Stimulated activated CD4-positive, alpha-beta T cell treated with anti-CD3 and anti-CD28 coated beads, Interleukin-15, amount 100 ng/mL, for 24 hours (primary cell): Measurements from ENCODE around the gene APOA1.

Experiments used
- DNase-seq: peaks from one replicate; pipeline ENCODE4 v3.0.0-alpha.2; 2020

Gene APOA1

DNA sequence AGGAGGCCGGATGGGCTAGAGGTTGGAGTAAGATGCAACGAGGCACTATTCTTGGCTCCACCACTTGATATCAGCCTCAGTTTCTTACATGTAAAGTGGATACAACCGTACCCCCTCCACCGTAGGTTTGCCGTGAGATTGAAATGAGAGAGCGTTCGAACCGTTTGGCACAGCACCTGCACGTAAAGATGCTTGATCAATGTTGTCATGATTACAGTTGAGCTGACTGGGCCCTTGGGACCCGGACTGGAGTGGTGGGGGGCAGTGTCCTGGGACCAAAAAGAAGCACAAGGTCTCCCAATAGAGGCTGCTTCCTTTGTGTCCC is 4.0 kb downstream of the APOA1 start:
- DNase-seq = no peak

DNA sequence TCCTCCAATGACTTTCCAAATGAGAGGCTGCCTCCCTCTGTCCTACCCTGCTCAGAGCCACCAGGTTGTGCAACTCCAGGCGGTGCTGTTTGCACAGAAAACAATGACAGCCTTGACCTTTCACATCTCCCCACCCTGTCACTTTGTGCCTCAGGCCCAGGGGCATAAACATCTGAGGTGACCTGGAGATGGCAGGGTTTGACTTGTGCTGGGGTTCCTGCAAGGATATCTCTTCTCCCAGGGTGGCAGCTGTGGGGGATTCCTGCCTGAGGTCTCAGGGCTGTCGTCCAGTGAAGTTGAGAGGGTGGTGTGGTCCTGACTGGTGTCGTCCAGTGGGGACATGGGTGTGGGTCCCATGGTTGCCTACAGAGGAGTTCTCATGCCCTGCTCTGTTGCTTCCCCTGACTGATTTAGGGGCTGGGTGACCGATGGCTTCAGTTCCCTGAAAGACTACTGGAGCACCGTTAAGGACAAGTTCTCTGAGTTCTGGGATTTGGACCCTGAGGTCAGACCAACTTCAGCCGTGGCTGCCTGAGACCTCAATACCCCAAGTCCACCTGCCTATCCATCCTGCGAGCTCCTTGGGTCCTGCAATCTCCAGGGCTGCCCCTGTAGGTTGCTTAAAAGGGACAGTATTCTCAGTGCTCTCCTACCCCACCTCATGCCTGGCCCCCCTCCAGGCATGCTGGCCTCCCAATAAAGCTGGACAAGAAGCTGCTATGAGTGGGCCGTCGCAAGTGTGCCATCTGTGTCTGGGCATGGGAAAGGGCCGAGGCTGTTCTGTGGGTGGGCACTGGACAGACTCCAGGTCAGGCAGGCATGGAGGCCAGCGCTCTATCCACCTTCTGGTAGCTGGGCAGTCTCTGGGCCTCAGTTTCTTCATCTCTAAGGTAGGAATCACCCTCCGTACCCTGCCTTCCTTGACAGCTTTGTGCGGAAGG is 4.8 kb downstream of the APOA1 start:
- no peak for DNase-seq

DNA sequence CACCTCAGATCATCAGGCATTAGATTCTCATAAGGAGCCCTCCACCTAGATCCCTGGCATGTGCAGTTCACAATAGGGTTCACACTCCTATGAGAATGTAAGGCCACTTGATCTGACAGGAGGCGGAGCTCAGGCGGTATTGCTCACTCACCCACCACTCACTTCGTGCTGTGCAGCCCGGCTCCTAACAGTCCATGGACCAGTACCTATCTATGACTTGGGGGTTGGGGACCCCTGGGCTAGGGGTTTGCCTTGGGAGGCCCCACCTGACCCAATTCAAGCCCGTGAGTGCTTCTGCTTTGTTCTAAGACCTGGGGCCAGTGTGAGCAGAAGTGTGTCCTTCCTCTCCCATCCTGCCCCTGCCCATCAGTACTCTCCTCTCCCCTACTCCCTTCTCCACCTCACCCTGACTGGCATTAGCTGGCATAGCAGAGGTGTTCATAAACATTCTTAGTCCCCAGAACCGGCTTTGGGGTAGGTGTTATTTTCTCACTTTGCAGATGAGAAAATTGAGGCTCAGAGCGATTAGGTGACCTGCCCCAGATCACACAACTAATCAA is 5.6 kb downstream of the APOA1 start:
- no peak for DNase-seq

DNA sequence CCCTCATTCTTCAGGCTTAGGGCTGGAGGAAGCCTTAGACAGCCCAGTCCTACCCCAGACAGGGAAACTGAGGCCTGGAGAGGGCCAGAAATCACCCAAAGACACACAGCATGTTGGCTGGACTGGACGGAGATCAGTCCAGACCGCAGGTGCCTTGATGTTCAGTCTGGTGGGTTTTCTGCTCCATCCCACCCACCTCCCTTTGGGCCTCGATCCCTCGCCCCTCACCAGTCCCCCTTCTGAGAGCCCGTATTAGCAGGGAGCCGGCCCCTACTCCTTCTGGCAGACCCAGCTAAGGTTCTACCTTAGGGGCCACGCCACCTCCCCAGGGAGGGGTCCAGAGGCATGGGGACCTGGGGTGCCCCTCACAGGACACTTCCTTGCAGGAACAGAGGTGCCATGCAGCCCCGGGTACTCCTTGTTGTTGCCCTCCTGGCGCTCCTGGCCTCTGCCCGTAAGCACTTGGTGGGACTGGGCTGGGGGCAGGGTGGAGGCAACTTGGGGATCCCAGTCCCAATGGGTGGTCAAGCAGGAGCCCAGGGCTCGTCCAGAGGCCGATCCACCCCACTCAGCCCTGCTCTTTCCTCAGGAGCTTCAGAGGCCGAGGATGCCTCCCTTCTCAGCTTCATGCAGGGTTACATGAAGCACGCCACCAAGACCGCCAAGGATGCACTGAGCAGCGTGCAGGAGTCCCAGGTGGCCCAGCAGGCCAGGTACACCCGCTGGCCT is 7.1 kb downstream of the APOA1 start:
- no peak for DNase-seq

DNA sequence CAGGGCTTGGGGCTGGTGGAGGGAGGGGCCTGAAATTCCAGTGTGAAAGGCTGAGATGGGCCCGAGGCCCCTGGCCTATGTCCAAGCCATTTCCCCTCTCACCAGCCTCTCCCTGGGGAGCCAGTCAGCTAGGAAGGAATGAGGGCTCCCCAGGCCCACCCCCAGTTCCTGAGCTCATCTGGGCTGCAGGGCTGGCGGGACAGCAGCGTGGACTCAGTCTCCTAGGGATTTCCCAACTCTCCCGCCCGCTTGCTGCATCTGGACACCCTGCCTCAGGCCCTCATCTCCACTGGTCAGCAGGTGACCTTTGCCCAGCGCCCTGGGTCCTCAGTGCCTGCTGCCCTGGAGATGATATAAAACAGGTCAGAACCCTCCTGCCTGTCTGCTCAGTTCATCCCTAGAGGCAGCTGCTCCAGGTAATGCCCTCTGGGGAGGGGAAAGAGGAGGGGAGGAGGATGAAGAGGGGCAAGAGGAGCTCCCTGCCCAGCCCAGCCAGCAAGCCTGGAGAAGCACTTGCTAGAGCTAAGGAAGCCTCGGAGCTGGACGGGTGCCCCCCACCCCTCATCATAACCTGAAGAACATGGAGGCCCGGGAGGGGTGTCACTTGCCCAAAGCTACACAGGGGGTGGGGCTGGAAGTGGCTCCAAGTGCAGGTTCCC is 7.8 kb downstream of the APOA1 start, which contains the start of gene APOC3:
TSS of gene APOC3 (plus strand) at position 383 of the 659 bp plus-strand sequence. CDS start 676 bp downstream, outside the sequence.
- no peak for DNase-seq

DNA sequence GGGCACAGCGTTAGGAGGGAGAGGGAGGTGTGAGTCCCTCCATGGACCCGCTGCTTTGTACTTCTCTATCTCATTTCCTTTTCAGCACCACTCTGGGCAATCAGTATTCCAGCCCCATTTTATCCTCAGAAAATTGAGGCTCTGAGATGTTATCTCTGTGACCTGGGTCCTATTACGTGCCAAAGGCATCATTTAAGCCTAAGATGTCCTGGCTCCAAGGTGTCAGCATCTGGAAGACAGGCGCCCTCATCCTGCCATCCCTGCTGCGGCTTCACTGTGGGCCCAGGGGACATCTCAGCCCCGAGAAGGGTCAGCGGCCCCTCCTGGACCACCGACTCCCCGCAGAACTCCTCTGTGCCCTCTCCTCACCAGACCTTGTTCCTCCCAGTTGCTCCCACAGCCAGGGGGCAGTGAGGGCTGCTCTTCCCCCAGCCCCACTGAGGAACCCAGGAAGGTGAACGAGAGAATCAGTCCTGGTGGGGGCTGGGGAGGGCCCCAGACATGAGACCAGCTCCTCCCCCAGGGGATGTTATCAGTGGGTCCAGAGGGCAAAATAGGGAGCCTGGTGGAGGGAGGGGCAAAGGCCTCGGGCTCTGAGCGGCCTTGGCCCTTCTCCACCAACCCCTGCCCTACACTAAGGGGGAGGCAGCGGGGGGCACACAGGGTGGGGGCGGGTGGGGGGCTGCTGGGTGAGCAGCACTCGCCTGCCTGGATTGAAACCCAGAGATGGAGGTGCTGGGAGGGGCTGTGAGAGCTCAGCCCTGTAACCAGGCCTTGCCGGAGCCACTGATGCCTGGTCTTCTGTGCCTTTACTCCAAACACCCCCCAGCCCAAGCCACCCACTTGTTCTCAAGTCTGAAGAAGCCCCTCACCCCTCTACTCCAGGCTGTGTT is 8.5 kb downstream of the APOA1 start:
- DNase-seq = no peak

DNA sequence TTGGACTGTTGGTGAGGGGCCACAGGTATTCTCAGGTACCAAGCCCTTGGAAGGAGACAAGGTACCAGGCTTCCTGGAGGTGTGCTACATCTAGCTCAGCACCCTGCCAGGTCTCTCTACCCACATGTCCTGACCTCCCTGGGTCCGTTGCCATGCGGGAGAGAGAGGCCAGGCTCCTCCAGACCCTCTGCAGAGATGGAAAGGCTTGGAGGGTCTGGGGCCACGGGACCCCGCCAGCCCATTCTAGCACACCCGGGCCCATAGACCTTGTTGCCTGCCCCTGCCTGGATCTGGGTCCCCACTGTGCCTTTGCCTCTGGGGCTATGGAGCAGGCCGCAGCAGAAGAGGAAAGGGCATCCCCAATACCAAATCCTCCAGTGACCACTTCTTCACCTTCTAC is 10.0 kb downstream of the APOA1 start:
- DNase-seq = no peak

DNA sequence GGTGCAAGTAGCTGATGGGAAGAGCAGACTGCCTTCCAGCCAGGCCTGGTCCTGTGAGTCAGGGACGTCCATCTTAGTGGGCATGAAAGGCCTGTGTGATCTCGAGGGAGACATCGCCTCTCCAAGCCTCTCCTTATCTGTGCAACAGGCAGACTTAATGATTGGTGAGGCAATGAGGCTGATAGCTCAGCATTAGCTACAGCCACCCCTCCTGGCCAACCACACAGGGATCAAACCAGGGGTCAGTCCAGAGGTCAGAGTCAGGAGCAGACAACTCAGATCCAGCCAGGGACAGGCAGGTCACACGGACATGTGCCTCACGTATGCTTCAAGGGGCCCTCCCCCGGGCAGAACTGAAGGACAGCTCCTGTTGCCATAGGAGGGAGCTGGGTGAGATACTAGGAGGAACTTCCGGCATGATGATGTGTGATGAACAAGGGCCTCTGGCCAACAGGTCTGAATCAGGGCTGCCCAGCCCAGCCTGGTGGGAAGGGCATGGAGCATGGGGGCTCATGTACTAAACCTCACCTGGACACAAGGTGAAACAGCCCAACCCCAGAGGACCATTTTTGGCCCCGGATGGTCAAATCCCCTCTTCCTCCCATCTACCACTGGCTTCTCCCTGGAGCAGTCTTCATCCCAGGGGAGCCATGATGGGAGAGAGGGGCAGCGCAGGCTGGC is 10.5 kb downstream of the APOA1 start:
- no peak for DNase-seq

DNA sequence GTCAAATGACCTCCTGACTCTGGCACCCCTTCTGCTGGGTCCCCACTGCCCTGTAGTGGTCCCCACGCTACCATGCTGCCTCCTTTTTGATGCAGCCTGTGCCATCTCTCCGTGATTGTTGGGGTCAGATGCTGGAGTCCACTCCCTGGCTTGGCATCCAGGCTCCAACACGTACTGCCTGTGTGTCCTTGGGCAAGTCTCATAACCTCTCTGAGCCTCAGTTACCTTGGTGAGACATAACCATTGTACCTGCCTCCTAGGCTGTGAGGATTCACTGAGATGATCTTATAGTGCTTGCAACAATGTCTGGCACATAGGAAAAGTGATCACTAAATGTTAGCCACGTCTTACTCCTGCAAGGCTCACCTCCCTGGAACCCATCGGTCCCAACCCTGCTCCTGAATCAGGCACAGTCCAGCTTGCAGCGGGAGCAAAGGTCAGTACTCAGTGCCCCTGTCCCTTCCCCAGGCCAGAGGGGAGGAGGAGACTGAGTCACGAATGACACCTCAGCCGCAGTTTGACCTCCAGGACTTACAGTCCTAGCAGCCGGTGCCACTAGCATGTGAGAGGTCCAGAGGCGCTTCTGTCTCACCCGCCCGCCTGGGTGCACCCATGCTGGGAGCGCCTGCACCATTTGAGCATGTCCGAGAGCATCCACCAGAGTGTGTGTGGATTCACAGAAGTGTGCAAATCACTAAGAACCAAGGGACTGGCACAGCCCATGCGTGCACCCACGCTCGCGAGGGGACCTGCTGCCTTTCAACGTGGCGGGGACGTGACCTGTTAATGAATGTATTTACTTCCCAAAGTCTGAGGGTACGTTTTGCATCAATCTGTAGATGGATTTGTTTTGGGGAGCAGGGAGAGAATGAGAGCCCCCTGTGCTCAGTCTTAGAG is 11.3 kb downstream of the APOA1 start:
- no peak for DNase-seq

DNA sequence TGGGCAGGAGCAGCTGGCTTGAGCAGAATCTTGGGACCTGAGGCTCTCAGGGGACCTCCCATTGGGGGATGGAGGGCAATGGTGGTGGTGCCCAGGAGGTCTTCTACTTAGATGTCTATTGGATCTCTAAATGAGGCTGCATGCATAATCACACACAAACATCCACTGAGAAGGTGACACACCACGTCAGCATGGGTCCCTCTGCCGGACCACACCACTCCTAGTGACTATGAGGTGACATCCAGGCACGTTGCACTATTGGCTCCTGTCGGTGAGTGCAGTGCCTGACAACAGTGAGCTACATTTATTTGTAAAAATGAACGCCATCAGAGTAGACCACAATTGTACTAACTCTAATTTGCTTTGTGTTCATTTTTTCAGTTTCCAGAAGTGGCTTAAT is 12.0 kb downstream of the APOA1 start:
- no peak for DNase-seq

DNA sequence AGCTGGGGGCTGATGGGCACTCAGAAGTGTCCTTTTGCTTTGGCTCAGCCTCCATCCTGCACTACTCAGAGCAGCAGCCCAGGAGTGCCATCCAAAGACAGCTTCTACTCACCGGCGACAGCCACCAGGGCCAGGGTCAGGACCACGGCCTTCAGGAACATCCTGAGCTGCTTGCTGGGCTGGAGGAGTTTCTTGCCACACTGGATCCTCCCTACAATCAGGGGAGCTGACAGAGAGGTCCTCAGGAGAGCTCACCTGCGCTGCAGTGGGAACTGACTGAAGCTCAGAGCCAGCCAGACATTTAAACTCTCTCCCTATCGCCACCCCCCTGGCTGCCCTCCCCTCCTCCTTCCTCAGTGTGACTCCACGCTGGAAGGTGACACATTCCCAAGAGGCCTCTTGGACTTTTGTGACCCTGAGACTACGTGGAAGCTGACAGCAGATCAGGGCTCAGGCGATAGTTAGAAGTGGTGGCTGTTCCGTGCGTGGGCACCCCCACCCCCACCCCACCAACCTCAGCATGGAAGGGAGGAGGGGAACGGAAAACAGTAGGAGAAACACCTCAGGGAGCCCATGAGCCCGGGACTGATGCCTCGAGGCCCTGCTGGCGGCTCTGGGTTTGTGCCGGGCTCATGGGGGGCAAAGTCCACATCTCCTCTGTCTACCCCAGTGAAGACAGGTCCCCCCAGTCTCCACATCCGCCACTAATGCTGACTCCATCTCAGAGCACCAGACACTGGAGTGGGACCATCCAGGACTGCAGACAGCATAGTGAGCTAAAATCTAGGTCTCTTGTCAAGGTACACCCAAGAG is 14.2 kb downstream of the APOA1 start, which contains the start of gene APOA4:
TSS of gene APOA4 (minus strand) at position 274 of the 813 bp plus-strand sequence. CDS start at position 161, 113 bp downstream.
- no peak for DNase-seq

DNA sequence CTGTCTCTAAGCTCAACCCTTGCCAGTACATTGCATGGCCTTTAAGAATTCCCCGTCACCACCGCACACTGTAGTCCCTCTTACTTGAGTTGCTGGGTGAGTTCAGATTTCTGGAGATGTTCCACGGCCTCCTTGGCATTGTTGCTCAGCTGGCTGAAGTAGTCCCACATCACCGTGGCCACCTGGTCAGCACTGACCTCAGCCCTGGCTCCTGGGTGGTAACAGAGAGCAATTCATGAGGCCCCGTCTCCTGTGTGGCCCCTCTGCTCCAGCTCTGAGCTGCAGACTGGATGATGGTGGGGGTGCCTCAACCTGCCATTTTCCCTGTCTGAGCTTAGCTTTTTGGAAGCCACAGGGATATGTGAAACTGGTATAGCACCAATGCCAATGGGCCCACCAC is 14.8 kb downstream of the APOA1 start:
- DNase-seq = no peak

DNA sequence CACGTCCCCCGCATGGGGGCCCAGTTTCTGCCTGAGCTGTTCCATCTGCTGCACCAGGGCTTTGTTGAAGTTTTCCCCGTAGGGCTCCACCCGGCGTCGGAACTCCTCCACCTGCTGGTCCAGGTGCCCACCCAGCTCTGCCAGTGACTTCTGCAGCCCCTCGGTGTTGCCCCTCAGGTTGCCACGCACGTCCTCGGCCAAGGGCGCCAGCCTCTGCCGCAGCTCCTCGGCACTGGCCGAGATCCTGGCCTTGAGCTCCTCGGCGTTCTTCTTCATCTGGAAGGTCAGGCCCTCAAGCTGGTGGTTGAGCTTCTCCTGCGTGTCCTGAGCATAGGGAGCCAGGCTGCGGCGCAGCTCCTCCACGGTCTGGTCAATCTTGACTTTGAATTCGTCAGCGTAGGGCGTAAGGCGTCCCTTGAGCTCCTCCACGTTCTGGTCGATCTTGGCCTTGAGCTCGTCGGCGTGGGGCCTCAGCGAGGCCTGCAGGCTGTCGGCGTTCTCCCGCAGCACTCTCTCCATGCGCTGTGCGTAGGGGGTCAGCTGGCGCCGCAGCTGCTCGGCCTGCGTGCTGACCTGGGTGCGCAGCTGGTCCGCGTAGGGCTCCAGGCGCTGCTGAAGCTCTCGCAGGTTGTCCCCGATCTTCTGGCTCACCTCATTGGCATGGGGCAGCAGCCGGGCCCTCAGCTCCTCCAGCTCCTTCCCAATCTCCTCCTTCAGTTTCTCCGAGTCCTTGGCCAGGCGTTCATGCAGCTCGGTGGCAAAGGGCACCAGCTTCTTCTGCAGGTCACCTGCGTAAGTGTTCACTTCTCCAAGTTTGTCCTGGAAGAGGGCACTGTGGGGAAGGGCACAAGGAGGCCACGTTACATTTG is 16.1 kb downstream of the APOA1 start:
- DNase-seq = no peak

DNA sequence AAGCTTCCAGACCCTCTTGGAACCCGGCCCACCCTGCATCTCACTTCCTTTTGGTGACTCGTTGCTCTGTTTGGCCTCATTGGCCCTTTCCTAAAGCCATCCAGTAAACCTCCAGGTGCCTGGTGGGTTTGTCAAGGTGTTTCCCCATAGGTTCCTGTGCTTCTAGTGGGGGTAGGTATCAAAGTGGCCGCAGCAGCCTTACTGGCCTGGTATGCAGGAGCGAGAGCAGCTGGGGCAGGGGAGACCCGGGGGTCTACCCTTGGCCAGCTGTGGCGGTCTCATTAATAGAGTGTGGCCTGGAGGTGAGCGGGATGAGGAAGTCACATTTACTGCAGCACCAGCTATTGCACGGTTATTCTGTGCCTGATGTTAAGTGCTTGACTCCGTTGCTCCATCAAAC is 18.4 kb downstream of the APOA1 start:
- no peak for DNase-seq

DNA sequence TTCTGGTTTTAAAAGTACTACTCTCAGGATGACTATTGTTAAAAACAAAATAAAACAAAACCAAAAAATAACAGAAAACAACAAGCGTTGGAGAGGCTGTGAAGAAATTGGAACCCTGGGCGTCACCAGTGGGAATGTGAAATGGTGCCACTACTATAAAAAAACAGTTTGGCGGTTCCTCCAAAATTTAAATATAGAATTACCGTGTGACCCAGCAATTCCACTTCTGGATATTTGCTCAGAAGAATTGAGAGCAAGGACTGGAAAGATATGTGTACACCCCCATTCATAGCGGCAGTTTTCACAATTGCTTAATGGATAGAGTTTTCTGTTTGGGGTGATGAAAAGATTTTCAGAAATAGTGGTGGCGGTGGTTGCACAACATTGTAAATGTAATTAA is 22.9 kb downstream of the APOA1 start:
- no peak for DNase-seq

DNA sequence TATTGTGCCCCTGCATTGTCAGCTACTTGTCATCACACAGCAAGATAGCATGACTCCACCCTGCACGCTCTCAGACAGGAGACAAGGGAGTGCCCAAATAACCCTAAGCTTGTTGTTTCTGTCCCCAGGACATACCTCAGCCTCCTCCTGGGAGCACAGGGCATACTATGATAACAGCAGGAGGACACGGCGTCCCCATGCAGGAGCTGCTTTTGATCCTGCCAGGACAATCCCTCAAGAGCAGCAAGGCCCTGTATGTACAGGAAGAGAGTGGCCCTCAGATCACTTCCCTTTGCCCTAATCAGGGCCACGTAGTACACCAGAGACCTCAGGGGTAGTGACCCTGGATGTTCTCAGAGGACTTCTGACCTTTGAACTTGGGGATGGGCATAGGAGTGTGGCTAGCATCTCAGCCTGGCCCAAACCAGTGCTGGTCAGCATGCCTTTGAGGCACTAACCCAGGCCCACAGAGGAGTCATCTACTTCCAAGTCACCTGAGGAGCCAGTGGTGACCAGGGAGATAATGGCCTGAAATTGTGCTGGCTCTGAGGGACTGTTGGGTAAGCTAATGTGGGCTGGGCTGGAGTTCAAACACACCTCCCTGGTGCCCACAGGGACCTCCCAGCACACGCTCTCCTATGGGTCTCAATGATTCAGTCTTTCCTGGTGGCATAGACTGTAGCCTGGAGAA is 23.5 kb downstream of the APOA1 start:
- no peak for DNase-seq

DNA sequence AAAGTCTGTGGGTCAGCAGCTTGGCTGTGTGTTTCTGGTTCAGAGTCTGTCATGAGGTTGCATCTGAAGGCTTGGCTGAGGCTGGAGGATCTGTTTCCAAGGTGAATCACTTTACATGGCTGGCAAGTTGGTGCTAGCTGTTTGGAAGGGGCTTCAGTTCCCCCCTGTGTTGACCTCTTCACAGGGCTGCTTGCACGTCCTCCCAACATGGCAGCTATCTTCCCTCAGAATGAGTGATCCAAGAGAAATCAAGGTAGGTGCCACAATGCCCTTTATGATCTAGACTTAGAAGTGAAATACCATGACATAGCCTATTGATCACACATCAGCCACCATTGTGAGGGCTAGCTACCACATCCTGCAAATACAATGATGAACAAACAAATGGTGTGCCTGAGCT is 24.3 kb downstream of the APOA1 start:
- no peak for DNase-seq

DNA sequence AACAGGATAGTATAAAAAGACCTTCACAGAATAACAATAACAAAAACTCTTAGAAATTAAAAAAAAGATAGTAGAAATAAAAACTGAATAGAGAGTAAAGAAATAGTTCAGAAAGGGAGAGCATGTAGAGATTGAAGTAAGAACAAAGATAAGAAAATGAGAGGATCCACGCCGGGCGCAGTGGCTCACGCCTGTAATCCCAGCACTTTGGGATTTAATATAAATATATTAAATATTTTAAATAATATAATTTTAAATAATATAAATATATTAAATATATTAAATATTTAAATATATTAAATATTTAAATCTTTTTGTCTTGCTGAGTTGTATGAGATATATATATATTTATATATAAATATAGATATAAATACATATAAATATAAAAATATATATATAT is 25.3 kb downstream of the APOA1 start:
- no peak for DNase-seq
